ENCODE results near the gene LHFPL6. TPM values are rescaled to one million over a fixed set of nuclear protein-coding genes. Genes with fewer than 3 reads are reported as not detected.

LHFPL6 gene
- total RNA-seq, 6 donors from 2014 or later: 22.2 to 113 (median 51.8) TPM

DNA sequence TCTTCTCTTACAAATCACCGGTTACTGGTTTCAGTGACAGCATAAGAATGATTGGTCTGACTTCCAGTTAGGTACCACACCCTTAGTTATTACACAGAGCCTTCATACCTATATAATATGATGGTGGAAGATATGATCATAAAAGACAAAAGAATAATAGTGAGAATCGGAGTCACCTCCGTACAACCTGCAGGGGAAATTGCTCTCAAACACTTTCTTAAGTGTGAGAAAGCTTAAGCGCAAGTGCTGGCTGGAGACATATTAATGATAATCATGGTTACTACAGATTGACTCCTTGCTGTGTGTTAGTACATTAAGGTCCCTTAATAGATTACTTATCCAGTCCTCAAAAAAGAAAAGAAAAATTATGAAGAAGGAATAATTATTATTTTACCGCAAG, 1.8 kb upstream of the LHFPL6 start:
- no peaks in the 10 kb centered on the region for H3K36me3 ChIP-seq
- TF ChIP-seq EP300 (IDR thresholded peaks at IDR 0.05) (no peak), POLR2A (IDR thresholded peaks at IDR 0.05) (no peak), POLR2AphosphoS5 (IDR thresholded peaks at IDR 0.05) (no peak), CTCF (IDR thresholded peaks at IDR 0.05) (no peak)
- no peaks in the 10 kb centered on the region for H3K27me3 ChIP-seq
- no peak overlapping the region for H3K27ac ChIP-seq
- DNase-seq (no peak), ATAC-seq (ENCODE audit: low FRiP score in 2 of 2) (no peak)
- no peak overlapping the region for H3K4me3 ChIP-seq
- WGBS, 2 donors: 78 to 79% methylated on average over 5 of the region's 5 CpGs
- H3K9me3 ChIP-seq: no peaks in the 10 kb centered on the region
- H3K4me1 ChIP-seq: peaks cover 0 to 11% (median 9%) of the 10 kb centered on the region in 4 donors

GRCh38 chr13:39603424-39603947, 493 bp upstream of the LHFPL6 start:
- TF ChIP-seq POLR2AphosphoS5 (IDR thresholded peaks at IDR 0.05) (no peak), EP300 (IDR thresholded peaks at IDR 0.05) (no peak), POLR2A (IDR thresholded peaks at IDR 0.05) (no peak), CTCF (IDR thresholded peaks at IDR 0.05) (no peak)
- Histone ChIP-seq H3K36me3 (no peaks in the 10 kb centered on the region), H3K4me1 (peaks cover 0 to 14% (median 11%) of the 10 kb centered on the region in 4 donors), H3K9me3 (no peaks in the 10 kb centered on the region), H3K4me3 (peak overlapping the region; percentile 57 to 79 (median 74)), H3K27me3 (no peaks in the 10 kb centered on the region), H3K27ac (peak overlapping the region; percentile 84 to 95 (median 92))
- DNase-seq (peak in 1 of 2 donors; percentile 0), ATAC-seq (ENCODE audit: low FRiP score in 2 of 2) (peak in 1 of 2 donors; percentile 60)
- WGBS, 2 donors: 3% methylated on average over 14 to 15 of the region's 15 CpGs

DNA sequence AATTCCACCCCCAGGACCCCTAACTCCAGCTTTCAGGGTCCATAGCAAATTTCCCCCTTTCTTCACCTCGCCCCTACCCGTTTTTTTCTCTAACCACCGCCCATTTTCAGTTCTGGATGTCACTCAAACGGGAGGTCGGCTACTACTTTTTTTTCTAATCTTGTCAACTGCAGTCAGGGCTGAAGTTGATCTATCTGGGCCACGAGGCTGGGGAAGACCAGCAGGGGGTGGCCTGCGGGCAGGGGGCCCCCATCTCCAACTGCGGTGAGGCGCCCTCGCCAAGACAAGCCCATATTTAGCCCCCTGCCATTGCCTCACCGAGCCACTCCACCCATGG, 748 bp downstream of the LHFPL6 start:
- 0 to 2% methylated on average over 11 of the region's 11 CpGs for WGBS, 2 donors
- no peaks in the 10 kb centered on the region for H3K27me3 ChIP-seq
- H3K4me1 ChIP-seq: peaks cover 3 to 14% (median 11%) of the 10 kb centered on the region in 4 donors
- H3K27ac ChIP-seq: peak overlapping the region; percentile 84 to 95 (median 92)
- no peak for ATAC-seq (ENCODE audit: low FRiP score in 2 of 2)
- no peaks in the 10 kb centered on the region for H3K36me3 ChIP-seq
- no peak for DNase-seq
- H3K4me3 ChIP-seq: peak overlapping the region; percentile 57 to 79 (median 74)
- TF ChIP-seq POLR2AphosphoS5 (IDR thresholded peaks at IDR 0.05) (no peak), EP300 (IDR thresholded peaks at IDR 0.05) (no peak), CTCF (IDR thresholded peaks at IDR 0.05) (peak in 1 of 6 experiments; percentile 17), POLR2A (IDR thresholded peaks at IDR 0.05) (no peak)
- H3K9me3 ChIP-seq: no peaks in the 10 kb centered on the region

DNA sequence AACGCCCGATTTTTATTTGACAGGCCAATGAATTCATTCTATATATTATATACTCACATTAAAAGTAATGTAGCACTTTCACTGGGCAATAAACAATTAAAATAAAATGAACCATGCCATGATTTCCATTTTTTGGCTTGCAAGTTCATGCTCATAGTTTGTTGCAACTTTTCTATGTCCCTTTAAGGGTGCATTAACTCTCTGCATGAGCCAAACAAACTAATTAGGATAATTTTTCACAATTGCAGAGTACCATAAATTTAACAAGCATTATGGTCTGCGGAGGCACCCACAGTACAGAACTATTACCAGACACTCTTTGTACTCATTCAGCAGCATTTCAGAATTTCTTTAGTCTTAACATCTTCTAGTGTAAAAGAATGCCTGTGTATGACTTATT, 1.4 kb downstream of the LHFPL6 start:
- TF ChIP-seq POLR2AphosphoS5 (IDR thresholded peaks at IDR 0.05) (no peak), POLR2A (IDR thresholded peaks at IDR 0.05) (no peak), EP300 (IDR thresholded peaks at IDR 0.05) (no peak), CTCF (IDR thresholded peaks at IDR 0.05) (no peak)
- Histone ChIP-seq H3K27ac (peak overlapping the region in 1 of 4 donors; percentile 92), H3K4me3 (peak overlapping the region; percentile 57 to 79 (median 74)), H3K27me3 (no peaks in the 10 kb centered on the region), H3K9me3 (no peaks in the 10 kb centered on the region), H3K4me1 (peaks cover 6 to 15% (median 11%) of the 10 kb centered on the region in 4 donors), H3K36me3 (no peaks in the 10 kb centered on the region)
- no peak for ATAC-seq (ENCODE audit: low FRiP score in 2 of 2)
- DNase-seq: no peak
- 46 to 60% methylated on average over 3 of the region's 3 CpGs for WGBS, 2 donors

DNA sequence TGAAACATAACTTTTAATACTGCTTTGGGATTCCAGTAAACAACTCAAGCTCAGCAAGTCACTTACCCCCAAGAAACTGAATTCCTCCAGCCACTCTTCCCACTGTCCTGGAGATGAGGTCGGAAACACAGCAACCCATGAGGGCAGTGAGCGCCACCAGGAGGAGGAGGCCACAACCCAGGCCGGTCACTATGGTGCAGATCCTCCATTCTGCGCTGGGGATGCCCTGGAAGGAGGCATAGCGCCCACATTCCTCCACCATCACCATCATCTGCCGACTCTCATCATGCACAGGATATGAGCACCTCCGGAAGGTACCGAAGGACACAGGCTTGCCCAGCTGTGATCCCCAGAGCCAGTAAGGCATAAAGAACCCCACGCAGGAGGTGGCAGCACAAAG, 2.2 kb downstream of the LHFPL6 start:
- ATAC-seq (ENCODE audit: low FRiP score in 2 of 2) (no peak), DNase-seq (peak in 1 of 2 donors; percentile 3)
- no peak for TF ChIP-seq EP300 (IDR thresholded peaks at IDR 0.05)
- no peak for TF ChIP-seq POLR2A (IDR thresholded peaks at IDR 0.05)
- TF ChIP-seq CTCF (IDR thresholded peaks at IDR 0.05): peak in 2 of 6 experiments; percentile 9 to 13
- H3K4me1 ChIP-seq: peaks cover 9 to 17% (median 11%) of the 10 kb centered on the region in 4 donors
- H3K36me3 ChIP-seq: no peaks in the 10 kb centered on the region
- H3K27me3 ChIP-seq: no peaks in the 10 kb centered on the region
- 86 to 91% methylated on average over 9 of the region's 9 CpGs for WGBS, 2 donors
- H3K4me3 ChIP-seq: peak overlapping the region; percentile 1 to 76 (median 64)
- no peaks in the 10 kb centered on the region for H3K9me3 ChIP-seq
- peak overlapping the region in 1 of 4 donors; percentile 13 for H3K27ac ChIP-seq

All from upper lobe of left lung (tissue), 6 donors.